ENCODE data around the gene OR7G2.

OR7G2 gene

DNA sequence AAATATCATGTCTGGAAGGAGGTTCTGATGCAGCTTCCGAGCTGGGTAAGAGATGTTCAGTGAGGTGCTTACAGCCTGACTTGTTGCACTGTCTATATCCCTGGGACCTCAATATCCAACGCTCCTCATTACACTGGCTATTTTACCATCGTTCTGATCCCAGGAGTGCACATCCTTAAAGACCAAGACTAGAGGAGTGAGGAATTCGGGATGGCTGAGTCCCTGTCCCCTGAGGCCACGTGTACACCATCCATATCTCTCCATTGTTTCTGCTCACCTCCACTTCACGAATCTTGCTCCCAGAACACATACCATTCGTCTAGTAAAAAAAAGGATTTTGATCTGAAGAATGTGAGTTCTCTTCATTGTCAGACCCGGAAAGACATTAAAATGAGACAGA, at the start of gene OR7G2:
Gene OR7G2, minus strand, starts transcription at position 101 of the 400 bp plus-strand sequence. CDS start 4,232 bp downstream, outside the sequence.
- no peak for DNase-seq (ENCODE audit: low spot score)

- DNase-seq (ENCODE audit: low spot score), result no peak
Measured at GRCh38 chr19:9156304-9156703, 49.0 kb upstream of the OR7G2 start.

GRCh38 chr19:9155591-9155990, 48.3 kb upstream of the OR7G2 start:
- DNase-seq (ENCODE audit: low spot score), result no peak

GRCh38 chr19:9151367-9151766, 44.1 kb upstream of the OR7G2 start:
- DNase-seq (ENCODE audit: low spot score), result no peak

DNA sequence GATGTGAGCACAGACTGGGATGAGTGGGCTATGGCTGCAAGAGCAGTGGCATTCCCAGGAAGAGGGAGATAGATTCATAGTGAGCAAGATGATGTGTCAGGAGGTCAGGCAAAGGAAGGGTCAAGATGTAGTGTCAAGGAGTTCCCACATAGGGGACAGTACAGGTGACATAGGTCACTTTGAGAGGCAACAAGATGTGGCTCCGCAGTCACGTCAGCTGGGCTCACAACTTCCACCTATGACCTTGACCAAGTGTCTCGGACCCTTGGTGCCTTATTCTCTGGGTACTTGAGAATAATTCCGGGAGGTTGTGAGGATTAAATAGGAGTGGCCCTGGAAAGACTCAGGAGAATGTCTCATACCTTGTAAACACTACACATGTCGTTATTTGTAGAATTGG, 43.4 kb upstream of the OR7G2 start:
- no peak for DNase-seq (ENCODE audit: low spot score)

- no peak for DNase-seq (ENCODE audit: low spot score)
Measured at GRCh38 chr19:9149997-9150396, 42.7 kb upstream of the OR7G2 start.

- DNase-seq (ENCODE audit: low spot score), result no peak
Measured at GRCh38 chr19:9148697-9149096, 41.4 kb upstream of the OR7G2 start.

DNA sequence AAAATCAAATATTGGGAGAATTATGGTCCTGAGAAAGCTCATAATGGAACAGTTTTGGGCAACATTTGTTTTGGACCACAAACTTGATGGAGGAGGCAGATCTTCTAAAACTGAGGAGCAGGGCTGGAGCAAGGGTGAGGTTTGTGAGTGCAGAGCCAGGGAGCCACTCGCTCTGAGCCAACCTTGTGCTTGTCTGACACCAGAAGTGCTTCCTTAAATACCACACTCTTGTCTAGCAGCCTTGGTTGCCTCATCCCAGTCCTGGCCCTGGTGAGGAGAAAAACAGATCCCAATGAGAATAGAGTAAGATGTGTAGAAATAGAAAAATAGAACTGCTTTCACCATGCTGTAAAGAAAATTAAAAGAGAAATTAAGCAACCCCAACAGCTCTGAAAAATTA, 39.6 kb upstream of the OR7G2 start:
- DNase-seq (ENCODE audit: low spot score), result no peak

GRCh38 chr19:9144920-9145319, 37.6 kb upstream of the OR7G2 start:
- DNase-seq (ENCODE audit: low spot score), result no peak

DNA sequence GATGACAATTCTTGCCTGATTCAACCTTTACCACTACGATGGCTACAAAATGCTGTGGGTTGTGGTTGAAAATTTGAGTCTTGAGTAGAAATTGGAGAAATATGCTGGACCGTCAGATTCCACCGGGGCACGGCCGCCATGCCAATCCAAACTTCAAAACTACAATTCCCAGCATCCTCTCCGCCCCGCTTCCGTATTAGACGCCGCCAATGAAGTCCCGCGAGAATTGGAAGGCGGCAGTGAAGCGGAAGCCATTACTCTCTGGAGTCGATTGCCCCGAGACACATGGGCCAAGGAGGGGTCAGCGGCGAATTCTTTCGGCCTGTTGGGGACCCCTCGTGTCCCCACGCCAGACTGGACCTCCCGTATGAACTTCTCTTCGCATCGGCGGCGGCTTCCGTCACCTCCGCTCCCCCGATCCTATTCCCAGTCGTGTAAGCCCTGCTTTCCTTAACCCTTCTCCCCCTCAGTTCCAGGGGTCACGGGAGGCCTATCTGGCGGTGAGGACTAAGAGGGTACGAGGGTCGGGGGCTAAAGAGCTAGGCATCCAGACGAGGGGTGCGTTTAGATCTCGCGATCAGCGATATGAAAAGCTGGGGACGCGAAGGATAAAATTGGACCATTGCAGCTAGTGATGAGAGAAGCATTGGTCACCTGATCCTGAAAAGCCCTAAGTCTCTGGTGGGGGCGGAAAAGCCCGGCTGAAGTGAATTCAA, 33.0 kb upstream of the OR7G2 start, which contains the start of gene ZNF317:
Gene ZNF317, plus strand, starts transcription at position 239 of the 716 bp plus-strand sequence. CDS start 15,620 bp downstream, outside the sequence.
- DNase-seq (ENCODE audit: low spot score), result peak; percentile 92

DNA sequence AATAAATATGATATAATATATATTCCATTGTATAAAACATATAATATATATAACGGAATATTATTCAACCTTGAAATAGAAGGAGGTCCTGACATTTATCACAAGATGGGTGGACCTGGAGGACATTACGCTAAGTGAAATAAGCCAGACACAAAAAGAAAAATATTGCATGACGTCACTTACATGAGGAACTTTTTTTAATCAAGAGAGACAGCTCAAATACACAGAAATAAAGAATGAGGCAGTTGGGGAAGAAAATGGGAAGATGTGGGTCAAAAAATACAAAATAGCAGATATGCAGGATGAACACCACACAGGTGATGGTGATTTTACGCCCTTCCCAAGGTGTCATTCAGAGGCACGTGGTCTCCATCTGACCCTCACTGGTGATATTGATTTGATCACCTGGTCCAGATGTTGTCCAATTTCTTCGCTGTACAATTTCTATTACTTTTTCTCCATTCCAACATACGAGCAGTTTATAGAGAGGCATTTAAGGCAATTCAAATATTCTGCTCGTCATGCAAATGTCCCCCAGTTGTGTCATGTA, 32.4 kb upstream of the OR7G2 start:
- no peak for DNase-seq (ENCODE audit: low spot score)

- no peak for DNase-seq (ENCODE audit: low spot score)
Measured at GRCh38 chr19:9132422-9132821, 25.1 kb upstream of the OR7G2 start.

- DNase-seq (ENCODE audit: low spot score), result no peak
Measured at GRCh38 chr19:9130965-9131364, 23.7 kb upstream of the OR7G2 start.

DNA sequence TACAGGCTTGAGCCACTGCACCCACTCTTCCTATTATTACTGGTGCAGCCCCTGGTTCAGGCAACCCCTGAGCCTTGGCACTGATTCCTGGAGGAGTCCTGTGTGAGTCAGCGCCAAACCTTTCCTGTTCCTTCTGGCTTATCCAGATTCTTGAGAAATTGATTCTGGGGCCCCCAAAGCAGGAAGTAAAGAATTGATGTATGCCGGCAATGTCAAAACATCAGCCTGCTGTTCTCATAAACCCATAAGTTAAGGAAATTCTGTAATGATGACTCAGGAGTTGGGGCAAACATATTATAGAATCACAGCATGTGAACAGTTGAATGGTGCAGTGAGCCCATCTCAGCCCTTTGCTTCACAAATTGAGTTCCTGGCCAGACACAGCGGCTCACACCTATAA, 20.9 kb upstream of the OR7G2 start:
- DNase-seq (ENCODE audit: low spot score), result no peak

DNA sequence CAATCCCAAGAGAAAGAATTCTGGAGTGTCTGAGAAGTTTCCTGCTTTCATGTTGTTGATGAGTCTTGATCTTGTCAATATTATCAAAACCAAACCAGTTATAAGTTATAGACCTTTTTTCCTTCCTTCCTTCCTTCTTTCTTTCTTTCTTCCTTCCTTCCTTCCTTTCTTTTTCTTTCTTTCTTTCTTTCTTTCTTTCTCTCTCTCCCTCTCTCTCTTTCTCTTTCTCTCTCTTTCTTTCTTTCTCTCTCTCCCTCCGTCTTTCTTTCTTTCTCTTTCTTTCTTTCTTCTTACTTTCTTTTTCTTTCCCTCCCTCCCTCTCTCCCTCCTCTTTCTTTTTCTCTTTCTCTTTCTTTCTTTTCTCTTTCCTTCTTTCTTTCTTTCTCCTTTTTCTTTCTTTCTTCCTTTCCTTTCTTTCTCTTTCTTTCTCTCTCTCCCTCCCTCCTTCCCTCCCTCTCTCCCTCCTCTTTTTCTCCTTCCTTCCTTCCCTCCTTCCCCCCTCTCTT, 19.7 kb upstream of the OR7G2 start, which contains the start of gene OR7G3:
Gene OR7G3, minus strand, starts transcription at position 51 of the 506 bp plus-strand sequence. Its CDS starts 0 bp downstream, at position 51.
- DNase-seq (ENCODE audit: low spot score), result no peak

DNA sequence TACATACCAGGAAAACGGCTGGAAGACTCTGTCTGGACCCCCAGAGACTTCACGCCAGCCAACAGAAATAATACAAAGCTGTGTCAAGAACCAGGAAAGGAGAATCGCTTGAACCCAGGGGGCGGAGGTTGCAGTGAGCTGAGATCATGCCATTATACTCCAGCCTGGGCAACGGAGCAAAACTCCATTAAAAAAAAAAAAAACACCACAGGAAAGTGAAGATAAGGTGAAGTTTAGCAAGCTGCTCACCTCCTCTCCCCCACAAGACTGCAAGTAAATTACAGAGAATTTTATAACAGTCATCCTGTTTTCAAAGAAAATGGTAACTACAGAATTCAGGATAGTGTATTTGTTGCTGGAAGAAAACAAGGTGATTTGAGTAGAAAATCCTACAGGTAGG, 9.3 kb upstream of the OR7G2 start:
- no peak for DNase-seq (ENCODE audit: low spot score)

DNA sequence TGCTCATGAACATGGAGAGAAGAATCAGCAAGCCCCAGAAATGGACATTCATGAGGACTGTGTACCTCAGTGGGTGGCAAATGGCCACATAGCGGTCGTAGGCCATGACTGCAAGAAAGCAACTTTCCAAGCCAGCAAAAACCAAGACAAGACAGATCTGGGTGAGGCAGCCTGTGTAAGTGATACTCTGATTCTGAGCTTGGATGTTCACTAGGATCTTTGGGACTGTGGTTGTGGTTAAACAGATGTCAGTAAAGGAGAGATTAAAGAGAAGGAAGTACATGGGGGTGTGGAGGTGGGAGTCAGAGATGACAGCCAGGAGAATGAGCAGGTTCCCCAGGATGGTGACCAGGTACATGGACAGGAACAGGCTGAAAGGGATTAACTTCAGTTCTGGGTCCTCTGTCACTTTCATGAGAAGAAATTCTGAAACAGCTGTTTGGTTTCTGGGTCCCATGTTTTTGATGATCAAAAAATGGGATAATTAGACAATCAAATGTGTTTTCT, 8.1 kb upstream of the OR7G2 start, which contains the start of gene OR7G1:
Gene OR7G1, minus strand, starts transcription at position 457 of the 507 bp plus-strand sequence. Its CDS starts 0 bp downstream, at position 457.
- DNase-seq (ENCODE audit: low spot score), result no peak

- DNase-seq (ENCODE audit: low spot score), result no peak
Measured at GRCh38 chr19:9109959-9110358, 2.7 kb upstream of the OR7G2 start.

DNA sequence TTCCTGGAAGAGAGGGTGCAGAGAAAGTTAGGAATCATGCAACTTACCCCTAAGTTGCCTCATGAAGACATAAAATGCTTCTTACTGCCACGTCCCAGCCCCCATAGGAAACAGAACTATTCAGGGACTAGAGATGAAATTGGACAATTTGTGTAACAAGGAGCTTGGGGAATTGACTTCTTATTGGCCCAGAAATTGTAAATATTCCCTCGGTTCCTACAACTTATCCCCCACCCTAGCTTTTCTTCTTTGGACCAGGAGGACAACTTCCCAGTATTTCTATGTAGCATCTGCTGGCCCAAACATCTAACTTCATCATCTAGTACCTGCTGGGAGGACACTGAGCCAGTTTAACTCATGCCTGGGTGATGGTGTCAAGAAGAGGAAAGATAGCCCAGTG, 20.5 kb downstream of the OR7G2 start, which contains the start of gene OR1M1:
Gene OR1M1, plus strand, starts transcription at position 301 of the 400 bp plus-strand sequence. CDS start 6,184 bp downstream, outside the sequence.
- DNase-seq (ENCODE audit: low spot score), result no peak

- DNase-seq (ENCODE audit: low spot score), result no peak
Measured at GRCh38 chr19:9078651-9079050, 28.6 kb downstream of the OR7G2 start.

DNA sequence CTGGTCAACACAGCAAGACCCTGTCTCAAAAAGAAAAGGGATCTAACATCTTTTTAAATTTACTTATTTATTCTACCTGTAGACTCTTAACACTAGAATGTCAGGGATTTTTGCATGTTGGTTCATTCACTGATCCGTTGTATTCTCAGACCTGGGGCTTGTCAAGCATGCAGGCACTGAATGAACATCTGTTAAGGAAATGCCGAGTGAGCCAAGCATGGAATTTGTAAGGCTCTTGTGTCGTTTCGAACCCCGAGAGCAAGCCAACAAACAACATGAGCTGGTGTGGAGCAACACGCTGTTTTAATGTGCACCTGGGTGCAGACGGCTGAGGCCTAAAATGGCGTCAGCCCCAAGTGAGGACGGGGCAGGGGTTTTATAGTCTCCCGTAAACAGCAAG, 30.4 kb downstream of the OR7G2 start:
- no peak for DNase-seq (ENCODE audit: low spot score)

DNA sequence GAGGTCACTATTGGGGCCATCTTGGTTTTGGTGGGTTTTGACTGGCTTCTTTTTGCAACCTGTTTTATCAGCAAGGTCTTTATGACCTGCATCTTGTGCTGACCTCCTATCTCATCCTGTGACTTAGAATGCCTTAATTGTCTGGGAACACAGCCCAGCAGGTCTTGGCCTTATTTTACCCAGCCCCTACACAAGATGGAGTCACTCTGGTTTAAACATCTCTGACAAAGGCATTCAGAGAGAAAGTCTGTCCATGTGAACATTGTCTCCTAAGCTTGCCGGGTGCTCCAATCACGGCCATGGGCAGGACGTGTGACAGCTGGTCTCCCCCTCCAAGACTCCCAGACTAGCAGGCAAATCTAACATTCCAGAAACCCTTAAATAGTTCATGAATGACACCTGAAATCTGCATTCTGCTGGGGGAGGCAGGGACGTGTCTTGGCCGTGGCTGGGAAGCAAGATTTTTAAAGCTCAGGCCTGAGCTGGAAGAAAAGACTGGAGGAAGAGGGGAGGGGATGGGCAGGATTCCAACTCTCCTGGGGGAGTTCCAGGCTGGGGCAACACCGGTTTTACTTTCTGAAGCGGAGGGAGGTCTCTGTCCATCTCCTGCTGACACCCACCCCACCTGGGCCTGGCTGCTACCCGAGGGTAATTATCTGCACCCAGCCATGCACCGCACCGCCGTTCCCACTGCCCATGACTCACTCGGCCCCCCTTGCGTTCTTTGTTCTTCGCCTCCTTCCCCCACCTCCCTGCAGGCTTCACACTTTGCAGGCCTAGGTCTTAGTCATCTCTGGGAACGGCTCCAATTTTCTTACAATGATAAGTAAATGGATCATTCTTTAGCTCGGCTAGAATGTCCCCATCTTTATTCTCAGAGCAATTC, 32.0 kb downstream of the OR7G2 start:
- DNase-seq (ENCODE audit: low spot score), result peak; percentile 55
